HG02981 (cell line): ENCODE data around the gene FGF14.
"Not testable (repeated sequence)": the region's sequence is repeated elsewhere in the genome, so short reads cannot be mapped to it uniquely, and the experiment has no call there.

Experiments used
- ATAC-seq: cut with Tn5 transposase; IDR thresholded peaks from one replicate; pipeline ENCODE4 v1.9.1; 2021; ENCODE audit warnings: mild to moderate bottlenecking, moderate library complexity; ENCODE audit not compliant: unreplicated experiment

Gene FGF14

DNA sequence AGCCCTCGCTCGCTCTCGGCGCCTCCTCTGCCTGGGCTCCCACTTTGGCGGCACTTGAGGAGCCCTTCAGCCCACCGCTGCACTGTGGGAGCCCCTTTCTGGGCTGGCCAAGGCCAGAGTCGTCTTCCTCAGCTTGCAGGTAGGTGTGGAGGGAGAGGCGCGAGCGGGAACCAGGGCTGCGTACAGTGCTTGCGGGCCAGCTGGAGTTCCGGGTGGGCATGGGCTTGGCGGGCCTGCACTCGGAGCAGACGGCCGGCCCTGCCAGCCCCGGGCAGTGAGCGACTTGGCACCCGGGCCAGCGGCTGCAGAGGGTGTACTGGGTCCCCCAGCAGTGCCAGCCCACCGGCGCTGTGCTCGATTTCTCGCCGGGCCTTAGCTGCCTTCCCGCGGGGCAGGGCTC is 333.5 kb downstream of the FGF14 start:
- not testable (repeated sequence) for ATAC-seq

- ATAC-seq, result no peak
Observed at GRCh38 chr13:102055090-102055779, 346.6 kb downstream of the FGF14 start.

DNA sequence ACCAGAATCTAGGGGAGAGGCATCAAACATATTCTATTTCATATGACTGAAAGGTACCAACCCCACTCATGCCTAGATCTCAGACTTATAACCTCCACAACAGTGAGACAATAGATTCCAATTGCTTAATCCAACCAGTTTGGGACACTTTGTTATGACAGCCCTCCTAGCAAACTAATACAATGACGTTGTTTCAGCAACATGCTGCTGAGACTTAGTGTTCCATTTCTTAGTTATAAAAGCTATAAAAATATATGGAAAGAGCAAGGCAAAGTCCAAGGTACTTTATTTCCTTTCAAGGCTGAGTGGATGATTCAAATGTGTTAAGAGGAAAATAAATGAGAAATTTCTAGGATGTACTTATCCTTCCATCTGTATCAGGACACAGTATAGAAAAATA is 352.0 kb downstream of the FGF14 start:
- no peak for ATAC-seq

- no peak for ATAC-seq
Observed at GRCh38 chr13:102045731-102046130, 356.1 kb downstream of the FGF14 start.

DNA sequence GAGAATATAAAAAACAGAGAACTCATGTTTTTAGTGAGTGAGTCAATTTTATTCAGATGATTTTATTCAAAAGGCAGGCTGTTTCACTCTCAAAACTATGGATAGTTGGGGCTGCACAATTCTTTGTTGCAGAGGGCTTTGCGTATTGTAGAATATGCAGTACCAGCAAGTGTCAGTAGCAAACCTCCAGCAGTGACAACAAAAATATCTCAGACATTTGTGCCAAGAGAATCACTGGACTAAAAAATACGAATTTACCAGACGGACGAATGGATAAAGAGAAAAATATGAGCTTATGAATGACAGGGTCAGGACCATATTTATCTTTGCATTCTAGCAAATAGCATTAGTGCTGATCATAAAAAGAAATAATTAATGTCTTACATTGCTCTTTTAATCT is 359.1 kb downstream of the FGF14 start:
- ATAC-seq, result no peak

- no peak for ATAC-seq
Observed at GRCh38 chr13:102041544-102041943, 360.3 kb downstream of the FGF14 start.

- ATAC-seq, result no peak
Observed at GRCh38 chr13:102040812-102041211, 361.0 kb downstream of the FGF14 start.

- no peak for ATAC-seq
Observed at GRCh38 chr13:102039264-102039663, 362.6 kb downstream of the FGF14 start.

GRCh38 chr13:102038787-102039186 is 363.1 kb downstream of the FGF14 start:
- ATAC-seq, result no peak

- ATAC-seq, result peak; percentile 64
Observed at GRCh38 chr13:102035969-102036368, 365.9 kb downstream of the FGF14 start.

DNA sequence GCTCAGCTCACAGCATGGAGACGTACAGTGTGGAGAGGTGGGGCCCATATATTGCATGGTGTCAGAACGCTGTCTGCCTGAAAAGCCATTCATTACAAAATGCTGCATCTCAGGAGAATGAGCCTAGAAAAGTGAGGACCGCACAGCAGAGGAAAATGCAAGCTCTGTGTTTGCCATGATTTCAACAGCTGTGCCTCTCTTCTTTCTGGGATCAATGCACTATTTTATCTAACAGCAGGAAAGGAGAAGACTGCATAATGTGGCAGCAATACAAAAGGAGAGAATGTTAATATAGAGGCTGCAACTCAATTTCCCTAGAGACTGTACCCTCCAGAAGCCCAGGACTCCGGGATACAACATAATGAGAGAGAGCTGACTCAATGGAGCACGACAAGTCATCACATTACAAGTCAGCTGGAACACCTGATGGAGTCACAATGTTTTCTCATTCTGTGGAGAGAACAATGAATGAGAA is 368.0 kb downstream of the FGF14 start:
- ATAC-seq, result no peak

- no peak for ATAC-seq
Observed at GRCh38 chr13:102033386-102033785, 368.5 kb downstream of the FGF14 start.

DNA sequence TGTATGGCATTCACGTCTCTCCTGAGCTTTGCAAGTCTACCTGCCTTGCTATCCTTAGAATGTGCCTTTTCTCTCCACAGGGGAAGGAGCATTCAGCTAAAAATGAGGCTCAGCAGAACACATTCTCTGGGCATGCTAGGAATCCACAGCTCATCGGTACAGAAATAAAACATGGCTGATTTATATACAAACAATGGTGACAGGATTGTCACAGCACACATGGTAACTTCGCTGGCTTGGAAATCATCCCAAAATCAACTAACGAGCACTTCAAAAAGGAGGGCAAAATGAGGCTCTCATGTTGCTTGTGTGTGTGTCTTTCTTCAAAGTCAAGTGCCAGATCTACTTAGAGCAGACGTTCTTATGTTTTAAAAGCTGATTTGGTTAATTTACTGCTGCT is 373.0 kb downstream of the FGF14 start:
- no peak for ATAC-seq

- ATAC-seq, result no peak
Observed at GRCh38 chr13:102028206-102028605, 373.6 kb downstream of the FGF14 start.

DNA sequence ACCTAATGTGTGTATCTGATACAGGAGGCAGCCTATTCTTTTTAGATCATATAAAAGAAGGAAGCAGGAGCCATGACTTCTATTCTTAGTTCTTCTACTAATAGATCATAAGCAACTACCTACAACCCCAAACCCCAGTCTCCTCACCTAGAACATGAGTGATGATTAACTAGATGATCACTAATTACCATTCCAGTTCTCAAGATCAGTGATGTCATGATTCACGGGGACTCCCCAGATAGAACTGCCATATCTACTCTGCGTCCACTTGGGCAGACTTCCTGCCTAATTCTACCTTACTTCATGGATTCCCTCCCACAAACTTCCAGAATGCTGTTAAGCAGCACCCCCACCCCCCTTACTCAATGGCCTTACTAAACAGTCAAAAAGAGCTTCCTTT is 380.1 kb downstream of the FGF14 start:
- ATAC-seq, result no peak

- ATAC-seq, result no peak
Observed at GRCh38 chr13:102020611-102021216, 381.1 kb downstream of the FGF14 start.

- no peak for ATAC-seq
Observed at GRCh38 chr13:102018716-102019115, 383.1 kb downstream of the FGF14 start.

DNA sequence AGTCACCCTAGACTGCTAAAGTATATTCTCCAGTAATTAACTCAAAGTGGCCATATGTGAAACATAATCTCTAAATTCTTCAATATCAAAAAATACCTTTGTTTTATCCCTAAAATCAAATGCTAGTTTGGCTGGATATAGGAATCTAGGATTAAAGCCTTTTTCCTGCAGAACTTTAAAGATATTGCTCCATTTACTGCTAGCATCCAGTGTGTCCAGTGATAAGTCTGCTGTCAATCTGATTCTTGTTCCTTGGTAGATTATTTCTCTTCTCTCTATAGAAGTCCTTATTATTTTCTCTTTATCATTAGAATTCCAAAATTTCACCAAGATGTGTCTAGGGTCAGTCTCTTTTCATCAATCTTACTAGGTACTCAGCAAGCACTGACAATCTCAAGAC is 384.6 kb downstream of the FGF14 start:
- no peak for ATAC-seq

DNA sequence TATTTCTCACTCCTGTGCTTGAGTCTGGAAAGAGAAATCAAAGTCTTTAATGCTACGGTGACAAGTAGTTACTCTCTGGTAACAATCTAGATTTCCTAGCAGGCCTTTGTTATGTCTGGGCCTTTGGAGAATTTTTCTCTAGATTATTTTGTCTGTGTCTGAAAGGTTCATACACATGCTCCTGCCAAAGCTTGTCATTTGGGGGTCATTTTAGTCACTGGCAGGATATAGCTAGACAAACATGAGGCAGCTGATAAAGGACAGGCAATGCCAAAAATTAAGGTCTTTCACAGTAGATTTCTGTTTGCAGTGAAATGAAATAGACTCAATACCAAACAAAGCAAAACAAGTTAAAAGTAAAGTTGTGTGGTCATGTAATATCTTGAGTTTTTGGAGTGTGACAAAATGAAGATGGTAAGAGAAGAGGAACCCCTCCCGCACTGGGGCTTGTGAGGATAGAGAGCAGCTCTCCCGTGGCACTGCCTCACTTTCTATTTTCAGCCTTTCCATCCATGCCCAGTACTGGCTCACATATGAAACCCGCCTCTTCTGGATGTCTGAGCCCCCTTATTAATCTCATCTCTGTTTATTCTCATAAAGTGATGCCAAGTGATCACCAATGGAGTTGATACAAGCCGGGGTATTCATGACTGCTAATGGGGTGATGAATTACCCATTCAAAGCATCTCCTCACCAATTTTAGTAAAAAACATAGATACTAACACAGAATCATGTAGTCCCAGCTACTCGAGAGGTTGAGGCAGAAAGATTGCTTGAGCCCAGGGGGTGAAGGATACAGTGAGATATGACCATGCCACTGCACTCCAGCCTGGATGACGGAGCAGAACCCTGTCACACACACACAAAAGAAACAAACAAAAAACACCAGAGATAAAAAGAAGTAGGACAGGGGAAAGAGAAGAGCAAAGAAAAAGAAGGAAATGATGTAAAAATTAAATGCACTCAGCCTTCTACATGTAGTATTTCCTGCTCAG is 389.3 kb downstream of the FGF14 start:
- ATAC-seq, result no peak

DNA sequence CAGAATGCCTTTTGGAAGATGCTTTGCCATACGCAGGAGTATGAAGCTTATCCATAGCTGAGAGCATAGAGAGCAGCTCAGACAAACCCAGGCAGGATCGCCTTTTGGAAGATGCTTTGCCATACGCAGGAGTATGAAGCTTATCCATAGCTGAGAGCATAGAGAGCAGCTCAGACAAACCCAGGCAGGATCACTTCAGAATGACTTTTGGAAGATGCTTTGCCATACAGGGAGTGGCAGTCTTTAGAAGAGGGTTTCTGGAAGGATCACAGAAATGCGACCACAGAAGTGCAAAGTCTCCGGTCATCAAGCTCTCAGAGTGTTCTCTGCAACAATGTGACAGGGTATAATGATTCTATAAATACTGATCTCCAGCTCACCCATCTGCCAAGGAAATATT is 390.4 kb downstream of the FGF14 start:
- not testable (repeated sequence) for ATAC-seq

GRCh38 chr13:102003848-102004570 is 397.8 kb downstream of the FGF14 start:
- no peak for ATAC-seq
